Ovary (tissue), 9 donors: Measurements from ENCODE around the gene TENM4. TPM values are rescaled to one million over a fixed set of nuclear protein-coding genes. Genes with fewer than 3 reads are reported as not detected.

Experiments used
- DNase-seq, 5 donors: peaks; one replicate each; pipeline ENCODE4 v3.0.0-alpha.2; 2019 to 2020
- H3K27ac ChIP-seq, 2 donors: fragments of 200-600 bp; one replicate each; pipeline versions ENCODE4 v1.5.1 to v1.8.0; 2019 to 2022
- H3K27me3 ChIP-seq: fragments of 200-600 bp; one replicate; pipeline ENCODE4 v1.8.0; 2022
- H3K36me3 ChIP-seq: fragments of 200-600 bp; sonication (generic); one replicate; pipeline ENCODE4 v1.5.1; 2019
- H3K4me1 ChIP-seq: one replicate; pipeline ENCODE4 v1.8.1; 2013; ENCODE audit warnings: mild to moderate bottlenecking, moderate library complexity; ENCODE audit not compliant: insufficient read depth
- H3K4me3 ChIP-seq: fragments of 200-600 bp; sonication (generic); one replicate; pipeline ENCODE4 v1.5.1; 2017
- H3K9me3 ChIP-seq, 2 donors: fragments of 200-600 bp in 1 of 2; sonication (generic) in 1 of 2; one replicate each; pipeline versions ENCODE4 v1.5.1 to v1.8.1; 2013 to 2019; ENCODE audit warnings: mild to moderate bottlenecking in 1 of 2, moderate library complexity in 1 of 2
- EP300 ChIP-seq: sonication (generic); formaldehyde crosslinking; IDR thresholded peaks from one replicate; pipeline ENCODE4 v1.6.1; 2017; ENCODE audit warnings: antibody characterized with exemption
- POLR2A ChIP-seq: fragments of 450-650 bp; IDR thresholded peaks from one replicate; pipeline ENCODE4 v1.6.1; 2017; ENCODE audit warnings: antibody characterized with exemption, mild to moderate bottlenecking, moderate library complexity
- WGBS, 3 donors: extraction: QIAGEN DNeasy Blood & Tissue Kit in 1 of 3; methylation state at CpG; one replicate each; pipeline versions ENCODE4 v1.1.5 to v1.1.7; 2013 to 2017; 5-methylcytosine and 5-hydroxymethylcytosine counted together
- intact Hi-C, 4 donors: fragments of 100-400 bp; cut with DNase I; formaldehyde crosslinking; loops; one replicate each; pipeline versions ENCODE4 v1.11.0 to v1.15.1; 2022 to 2023
- polyA plus RNA-seq, 2 donors: library from polyadenylated mRNA; stranded (reverse); fragments of 200-250 nt in 1 of 2; fragments of 350-450 nt in 1 of 2; fragmentation: Illumina TruSeq in 1 of 2; extraction: RNeasy Lipid Tissue Mini Kit (QIAGEN cat#74804) in 1 of 2; gene quantifications; one replicate each; pipeline ENCODE4 v1.2.3, GENCODE V29; 2013 to 2014
- total RNA-seq, 7 donors: library from RNA; depleted of rRNA in 2 of 7; stranded (reverse); fragments of >200 nt in 2 of 7; fragmentation: NEBNext Ultra II Directional in 3 of 7; extraction: Animal tissue kit (Norgen Biotek cat#: 25700) in 3 of 7; gene quantifications; one replicate each; pipeline versions ENCODE4 v1.1.0 to v1.2.4, GENCODE V29; 2016 to 2023
- TF ChIP-seq, protein P1 (sequence below), 3 donors: fragments of 450-650 bp in 2 of 3; fragments of 200-600 bp in 1 of 3; IDR thresholded peaks; one replicate each; pipeline versions ENCODE4 v1.5.1 to v1.8.0; 2016 to 2022; ENCODE audit warnings: antibody characterized with exemption in 3 of 3, mild to moderate bottlenecking in 1 of 3
- donor health status: DM: no; HTN: no; CAD: no; lungs with moderate emphysema.
- donor health status: DM: no; HTN: no; CAD: no.
- donor health status: Bipolar disorder and iron deficiency.
- donor health status: DM: yes; HTN: yes; CAD: no.
- donor health status: DM: no; HTN: no; CAD: no.
- donor health status: DM: yes; HTN: yes; CAD: no.

Gene TENM4
- total and polyA plus RNA-seq, 9 donors = 11.0 to 206 (median 107) TPM

DNA sequence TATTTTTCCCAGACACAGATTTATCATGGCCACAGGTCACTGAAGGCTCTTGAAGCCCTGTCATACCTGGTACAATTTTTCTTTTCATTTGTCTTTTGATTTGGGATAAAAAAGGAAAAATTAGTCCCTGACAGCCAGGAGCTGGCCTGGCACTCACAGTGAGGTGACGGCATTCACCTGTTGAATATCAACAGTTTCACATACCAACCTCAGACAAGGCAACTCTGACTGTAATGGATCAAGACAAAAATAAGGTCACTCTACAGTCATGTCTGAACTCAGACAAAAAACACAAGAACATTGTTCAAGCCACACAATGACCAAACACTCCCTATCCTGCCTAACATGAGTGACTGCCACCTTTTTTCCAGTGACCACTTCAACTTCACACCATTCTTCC is 392.9 kb downstream of the TENM4 start:
- 97 to 100% (median 97%) methylated on average over 1 of the region's 1 CpG for WGBS, 3 donors
- Histone ChIP-seq H3K9me3 (no peaks in the 10 kb centered on the region), H3K27me3 (no peaks in the 10 kb centered on the region), H3K4me3 (no peak overlapping the region), H3K36me3 (no peaks in the 10 kb centered on the region), H3K27ac (no peak overlapping the region), H3K4me1 (peaks cover 6% of the 10 kb centered on the region)
- intact Hi-C loops = no loop called here
- no peak for DNase-seq
- TF ChIP-seq POLR2A = no peak
- TF ChIP-seq, protein P1, sequence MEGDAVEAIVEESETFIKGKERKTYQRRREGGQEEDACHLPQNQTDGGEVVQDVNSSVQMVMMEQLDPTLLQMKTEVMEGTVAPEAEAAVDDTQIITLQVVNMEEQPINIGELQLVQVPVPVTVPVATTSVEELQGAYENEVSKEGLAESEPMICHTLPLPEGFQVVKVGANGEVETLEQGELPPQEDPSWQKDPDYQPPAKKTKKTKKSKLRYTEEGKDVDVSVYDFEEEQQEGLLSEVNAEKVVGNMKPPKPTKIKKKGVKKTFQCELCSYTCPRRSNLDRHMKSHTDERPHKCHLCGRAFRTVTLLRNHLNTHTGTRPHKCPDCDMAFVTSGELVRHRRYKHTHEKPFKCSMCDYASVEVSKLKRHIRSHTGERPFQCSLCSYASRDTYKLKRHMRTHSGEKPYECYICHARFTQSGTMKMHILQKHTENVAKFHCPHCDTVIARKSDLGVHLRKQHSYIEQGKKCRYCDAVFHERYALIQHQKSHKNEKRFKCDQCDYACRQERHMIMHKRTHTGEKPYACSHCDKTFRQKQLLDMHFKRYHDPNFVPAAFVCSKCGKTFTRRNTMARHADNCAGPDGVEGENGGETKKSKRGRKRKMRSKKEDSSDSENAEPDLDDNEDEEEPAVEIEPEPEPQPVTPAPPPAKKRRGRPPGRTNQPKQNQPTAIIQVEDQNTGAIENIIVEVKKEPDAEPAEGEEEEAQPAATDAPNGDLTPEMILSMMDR (IDR thresholded peaks at IDR 0.05) = no peak
- TF ChIP-seq EP300 = no peak

DNA sequence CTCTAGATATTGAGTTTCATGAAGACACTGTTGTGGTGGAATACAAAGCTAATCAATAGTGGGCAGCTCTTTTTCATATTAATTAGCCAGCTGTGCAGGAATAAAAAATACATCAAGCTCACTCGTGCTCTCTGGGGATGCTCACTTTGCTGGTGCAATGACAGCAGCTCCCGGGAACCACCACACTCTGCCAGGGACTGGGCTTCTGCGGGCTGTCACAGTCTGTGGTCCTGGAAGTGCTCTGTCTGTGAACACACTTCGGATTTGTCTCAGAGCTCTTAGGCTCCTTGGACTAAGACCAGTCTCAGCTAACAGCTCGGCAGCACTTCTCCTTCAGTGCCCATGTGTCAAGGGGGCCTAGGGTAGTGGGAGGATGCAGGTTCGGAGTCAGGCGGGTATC is 393.5 kb downstream of the TENM4 start:
- H3K27ac ChIP-seq = no peak overlapping the region
- H3K27me3 ChIP-seq = no peaks in the 10 kb centered on the region
- intact Hi-C loops = no loop called here
- 91 to 93% (median 93%) methylated on average over 7 of the region's 7 CpGs for WGBS, 3 donors
- peaks cover 6% of the 10 kb centered on the region for H3K4me1 ChIP-seq
- DNase-seq = no peak
- TF ChIP-seq EP300 (no peak), POLR2A (no peak)
- TF ChIP-seq, protein P1 (IDR thresholded peaks at IDR 0.05) = no peak
- no peaks in the 10 kb centered on the region for H3K9me3 ChIP-seq
- no peak overlapping the region for H3K4me3 ChIP-seq
- H3K36me3 ChIP-seq = no peaks in the 10 kb centered on the region

DNA sequence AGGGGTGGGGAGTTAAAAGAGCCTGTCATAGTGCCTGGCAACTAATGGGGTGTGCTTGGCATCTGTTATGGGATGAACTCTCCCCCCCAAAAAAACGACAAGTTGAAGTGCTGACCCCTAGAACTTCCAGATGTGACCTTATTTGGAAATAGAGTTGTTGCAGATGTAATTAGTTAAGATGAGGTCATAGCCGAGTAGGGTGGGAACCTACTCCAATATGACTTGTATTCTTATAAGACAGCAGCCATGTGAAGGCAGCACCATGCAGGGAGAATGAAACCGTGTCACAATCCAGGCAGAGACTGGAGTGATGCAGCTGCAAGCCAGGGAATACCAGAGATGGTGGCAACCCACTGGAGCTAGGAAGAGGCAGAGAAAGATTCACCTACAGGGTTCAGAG is 394.5 kb downstream of the TENM4 start:
- no peak overlapping the region for H3K27ac ChIP-seq
- DNase-seq = no peak
- TF ChIP-seq EP300 = no peak
- TF ChIP-seq, protein P1 (IDR thresholded peaks at IDR 0.05) = no peak
- no peak for TF ChIP-seq POLR2A
- H3K4me3 ChIP-seq = no peak overlapping the region
- intact Hi-C loops = no loop called here
- H3K9me3 ChIP-seq = no peaks in the 10 kb centered on the region
- H3K36me3 ChIP-seq = no peaks in the 10 kb centered on the region
- peaks cover 6% of the 10 kb centered on the region for H3K4me1 ChIP-seq
- WGBS, 3 donors = 62 to 71% (median 66%) methylated on average over 3 of the region's 3 CpGs
- H3K27me3 ChIP-seq = no peaks in the 10 kb centered on the region

GRCh38 chr11:79045800-79046304 is 395.0 kb downstream of the TENM4 start:
- H3K4me1 ChIP-seq = peaks cover 6% of the 10 kb centered on the region
- 82 to 92% (median 83%) methylated on average over 6 of the region's 6 CpGs for WGBS, 3 donors
- intact Hi-C loops = no loop called here
- no peak for DNase-seq
- no peaks in the 10 kb centered on the region for H3K9me3 ChIP-seq
- H3K27me3 ChIP-seq = no peaks in the 10 kb centered on the region
- no peaks in the 10 kb centered on the region for H3K36me3 ChIP-seq
- H3K27ac ChIP-seq = no peak overlapping the region
- TF ChIP-seq POLR2A (no peak), EP300 (no peak)
- TF ChIP-seq, protein P1 (IDR thresholded peaks at IDR 0.05) = no peak
- no peak overlapping the region for H3K4me3 ChIP-seq
